NCI-H1092 (cell line): ENCODE results near the gene PUM2.

ENCODE experiments used
- DNase-seq: peaks from one replicate; lab custom pipeline; 2025; lab: John Stamatoyannopoulos, UW

The PUM2 gene

DNA sequence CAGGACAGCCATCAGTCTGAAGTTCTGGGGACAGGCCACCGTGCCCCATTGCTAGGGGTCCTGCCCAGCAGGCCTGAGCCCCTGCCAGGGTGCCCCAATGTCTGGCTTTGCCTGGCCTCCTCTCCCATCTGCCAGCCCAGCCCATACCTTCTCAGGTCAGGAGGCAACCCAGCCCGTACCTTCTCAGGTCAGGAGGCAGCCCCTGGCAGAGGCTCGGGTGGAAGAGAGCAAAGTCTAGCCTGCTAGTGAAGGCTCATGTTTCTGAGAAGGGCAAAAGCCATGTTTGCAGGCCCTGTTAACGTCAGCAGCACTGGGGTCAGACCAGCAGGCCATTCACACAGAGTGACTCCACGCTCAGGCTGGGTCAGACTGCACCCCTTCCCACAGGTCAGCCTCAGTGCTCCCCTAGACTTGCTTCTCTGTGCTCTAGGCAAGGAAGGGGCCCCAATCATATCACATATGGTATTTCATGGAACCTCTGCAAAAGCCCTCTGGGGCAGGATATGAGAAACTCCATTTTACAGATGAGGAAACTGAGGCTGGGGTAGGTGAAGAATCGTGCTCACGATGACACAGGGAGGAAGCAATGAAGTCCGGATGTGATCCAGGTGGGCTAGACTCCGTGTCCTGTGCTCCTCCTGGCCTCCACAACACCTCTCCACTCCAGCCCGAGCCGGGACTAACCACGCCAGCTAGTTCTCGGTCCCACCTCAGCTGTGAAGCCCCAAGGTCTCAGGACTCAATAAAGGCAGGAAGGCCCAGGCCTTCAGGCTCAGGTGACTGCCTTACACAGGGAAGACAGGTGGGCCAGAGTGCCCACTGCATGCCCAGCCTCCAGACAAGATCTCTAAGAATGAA lies 135.2 kb downstream of the PUM2 start:
- no peak for DNase-seq

DNA sequence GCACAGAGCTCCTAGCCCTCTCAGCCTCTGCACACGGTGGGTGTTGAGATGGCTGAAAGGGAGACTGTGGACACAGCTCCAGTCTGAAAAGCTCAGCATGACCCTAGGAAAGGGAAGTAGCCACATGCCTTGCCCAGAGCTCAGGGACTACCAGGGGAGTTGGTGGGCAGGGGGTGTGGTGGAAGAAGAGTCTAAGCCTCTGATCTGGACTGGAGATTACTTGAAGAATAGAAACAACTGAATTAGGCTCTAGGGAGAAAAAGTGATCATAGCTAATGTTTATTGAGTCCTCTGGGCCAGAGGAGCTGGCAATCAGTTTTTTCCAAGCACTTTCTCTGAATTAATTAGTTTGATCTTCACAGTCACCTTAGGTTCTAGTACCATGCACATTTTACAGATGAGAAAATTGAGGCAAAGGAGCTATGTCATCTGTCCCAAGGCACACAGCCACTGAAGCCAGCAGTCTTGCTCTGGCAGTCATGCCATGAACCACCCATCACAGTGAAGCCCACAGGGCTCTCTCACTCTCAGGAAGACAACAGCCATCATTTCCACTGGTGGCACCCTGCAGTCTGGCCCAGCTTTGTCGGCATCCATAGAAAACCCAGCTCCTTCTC lies 136.0 kb downstream of the PUM2 start:
- no peak for DNase-seq

GRCh38 chr2:20213651-20214565 lies 136.7 kb downstream of the PUM2 start:
- peak; percentile 6 for DNase-seq

DNA sequence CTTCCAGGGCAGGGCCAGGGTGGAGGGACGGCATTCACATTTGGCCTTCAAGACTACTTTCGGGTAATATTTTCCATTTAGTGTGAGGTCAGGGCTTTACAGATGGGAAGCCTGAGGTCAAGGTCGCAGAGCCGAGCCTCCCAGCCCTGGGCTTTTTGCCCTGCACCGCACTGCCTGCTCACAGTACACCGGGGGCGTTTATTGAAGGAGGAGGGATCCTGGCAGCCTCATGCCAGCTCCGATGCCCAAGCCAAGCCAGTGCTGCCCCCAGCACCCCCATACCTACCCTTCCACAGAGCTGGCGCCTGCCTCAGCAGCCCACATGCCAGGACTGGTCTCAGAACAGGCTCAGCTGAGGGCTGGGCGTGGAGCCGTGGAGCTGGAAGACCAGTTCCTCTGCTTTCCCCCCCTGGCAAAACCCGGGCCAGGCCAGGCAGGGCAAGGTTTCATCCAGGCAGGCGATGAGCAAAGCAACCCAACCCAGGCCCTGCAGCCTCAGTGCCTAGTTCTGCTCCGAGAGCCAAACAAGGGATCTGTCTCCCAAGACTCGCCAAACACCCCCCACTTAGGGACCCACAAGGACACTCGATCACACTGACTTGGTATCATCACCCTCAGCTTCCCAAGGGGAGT lies 137.7 kb downstream of the PUM2 start:
- DNase-seq: no peak

DNA sequence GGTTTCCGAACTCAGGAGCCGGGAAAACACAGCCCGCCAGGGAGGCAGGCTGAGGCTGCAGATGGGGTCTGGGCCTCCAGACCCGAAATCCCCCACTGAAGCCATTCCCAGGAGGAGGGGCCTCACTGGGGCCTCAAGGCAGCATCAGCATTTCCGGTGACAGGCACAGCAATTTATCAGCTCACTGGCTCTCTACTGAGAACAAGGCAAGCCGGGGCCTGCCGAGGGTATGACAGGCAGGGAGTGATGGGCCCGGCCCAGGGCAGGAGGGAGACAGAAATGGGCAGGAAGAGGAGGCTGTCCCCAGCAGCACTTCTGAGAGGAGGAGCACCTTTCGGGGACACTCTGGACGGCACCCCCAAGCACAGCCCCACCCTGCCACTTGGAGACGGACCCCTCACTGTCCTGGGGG lies 138.2 kb downstream of the PUM2 start:
- no peak for DNase-seq

DNA sequence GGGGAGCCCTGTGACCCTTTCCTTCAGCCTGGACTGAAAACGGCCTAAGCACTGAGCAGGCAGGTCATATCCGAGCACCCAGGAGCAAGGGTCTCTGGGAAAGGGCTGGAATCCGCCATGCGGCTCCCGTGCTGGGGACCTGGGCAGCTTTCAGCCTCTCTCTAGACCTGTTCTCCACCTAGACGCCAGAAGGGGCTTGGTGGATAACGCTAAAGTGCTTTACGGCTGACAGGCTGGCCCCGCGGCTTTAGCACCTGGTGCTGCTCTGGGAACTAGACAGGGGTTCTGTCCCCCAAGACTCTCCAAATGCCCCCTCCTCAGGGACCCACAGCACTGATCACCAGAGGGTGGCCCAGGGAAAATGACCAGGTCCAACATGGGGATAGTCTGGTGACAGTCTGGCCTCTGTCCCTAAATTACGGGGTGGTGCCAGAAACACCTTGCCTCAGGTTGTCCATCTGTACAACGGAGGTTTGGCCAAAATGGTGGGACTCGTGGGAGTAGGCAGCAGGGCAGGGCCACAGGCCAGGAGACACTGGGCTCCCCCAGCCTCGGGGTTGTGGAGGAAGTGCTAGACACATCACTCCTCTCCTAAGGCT lies 138.7 kb downstream of the PUM2 start:
- no peak for DNase-seq

- DNase-seq: no peak
These were observed 139.2 kb downstream of the PUM2 start for GRCh38 chr2:20211420-20211819.

GRCh38 chr2:20210462-20210861 lies 140.2 kb downstream of the PUM2 start:
- no peak for DNase-seq

DNA sequence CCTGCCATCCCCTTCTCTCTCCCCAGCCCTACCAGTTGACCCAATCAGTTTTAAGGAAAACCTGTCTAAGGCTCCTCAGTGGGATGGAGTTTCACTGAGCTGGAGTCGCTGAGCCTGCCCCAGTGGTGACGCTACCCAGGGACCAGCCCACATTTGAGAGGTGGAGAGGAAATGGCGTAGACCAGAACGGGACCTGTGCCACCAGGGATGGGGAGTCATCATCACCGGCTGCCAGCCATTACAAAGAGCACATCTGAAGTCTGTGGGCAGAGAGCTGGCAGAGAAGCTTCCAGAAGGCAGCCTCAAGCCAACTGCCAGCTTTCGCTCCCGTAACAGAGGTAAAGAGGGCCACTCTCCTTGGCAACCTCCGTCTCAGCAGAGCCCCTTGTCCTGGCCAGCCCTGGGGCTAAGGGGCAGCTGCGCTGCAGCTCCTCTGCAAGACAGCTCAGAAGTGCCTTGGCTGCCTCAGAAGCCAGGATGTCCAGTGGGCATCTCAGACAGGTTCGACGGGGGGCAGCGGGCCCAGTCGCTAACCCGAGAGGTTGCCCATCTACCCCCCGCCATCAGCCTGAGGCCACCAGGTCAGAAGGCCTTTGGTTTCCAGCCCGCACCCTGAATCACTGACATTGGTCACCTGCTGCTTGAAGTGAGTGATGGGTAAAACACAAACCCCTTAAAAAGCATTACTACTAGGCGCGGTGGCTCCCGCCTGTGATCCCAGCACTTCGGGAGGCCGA lies 141.1 kb downstream of the PUM2 start:
- no peak for DNase-seq

DNA sequence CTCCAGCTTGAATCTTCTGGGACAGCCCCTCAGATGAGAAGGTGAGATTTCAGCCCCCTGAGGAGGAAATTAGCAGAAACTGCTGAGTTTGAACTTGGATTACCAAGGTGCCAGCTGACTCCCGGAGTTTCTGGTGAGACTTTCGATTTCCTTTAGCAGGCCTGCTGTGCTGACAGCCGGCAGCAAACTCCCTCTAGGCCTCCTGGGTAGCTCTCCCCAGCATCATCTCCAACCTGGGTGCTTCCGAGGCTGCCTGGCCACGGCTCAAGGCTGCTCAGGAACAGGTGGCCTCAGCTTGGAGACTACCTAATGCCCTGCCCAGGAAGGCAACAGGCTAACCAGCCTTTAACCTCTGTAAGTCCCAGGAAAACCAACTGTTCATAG lies 142.2 kb downstream of the PUM2 start:
- no peak for DNase-seq

DNA sequence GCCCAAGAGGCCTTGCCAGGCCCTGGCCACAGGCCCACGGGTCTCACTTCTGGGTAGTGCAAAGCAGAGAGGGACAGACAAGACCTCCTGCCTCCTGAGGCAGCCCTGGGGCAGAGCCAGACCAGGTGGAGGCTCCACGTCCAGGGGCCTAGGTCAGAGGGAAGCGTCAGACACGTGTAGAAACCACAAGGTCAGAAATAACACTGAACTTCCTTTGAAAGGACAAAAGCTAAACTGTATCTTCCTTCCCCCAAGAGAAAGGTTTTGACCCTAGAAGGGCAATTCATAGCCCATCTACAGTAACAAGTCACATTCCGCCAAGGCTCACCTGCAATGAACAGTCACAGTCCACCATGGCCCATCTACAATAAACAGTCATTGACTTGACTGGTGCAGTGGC lies 143.6 kb downstream of the PUM2 start:
- DNase-seq: no peak

DNA sequence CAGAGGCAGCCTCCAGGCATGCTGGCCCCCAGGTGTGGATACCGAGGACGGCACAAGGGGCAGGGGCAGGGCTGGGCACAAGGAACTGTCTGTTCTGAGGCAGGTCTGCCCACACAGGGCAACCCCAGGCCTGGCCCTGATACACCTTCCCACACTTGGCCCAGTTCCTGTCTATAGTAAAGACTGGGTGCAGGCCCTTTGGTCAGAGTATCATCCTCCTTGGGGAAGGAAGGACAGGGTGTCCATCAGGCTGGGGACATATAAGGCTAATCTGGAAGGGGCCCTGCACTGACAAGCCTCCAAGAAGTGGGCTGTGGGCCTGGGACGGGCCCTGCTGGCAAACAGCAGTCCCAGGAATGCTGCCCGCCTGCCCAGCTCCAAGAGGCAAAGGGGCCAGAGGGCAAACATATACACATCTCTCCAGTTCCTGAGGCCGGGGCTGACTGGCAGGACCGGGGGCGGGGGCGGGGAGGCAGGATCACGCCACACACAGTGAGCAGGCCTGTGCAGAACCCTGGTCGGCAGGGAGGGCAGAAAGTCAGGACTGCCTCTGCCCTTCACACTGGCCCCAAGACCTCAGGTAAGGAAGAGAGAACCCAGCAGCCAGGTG lies 144.6 kb downstream of the PUM2 start:
- no peak for DNase-seq

GRCh38 chr2:20205069-20205468 lies 145.6 kb downstream of the PUM2 start:
- DNase-seq: no peak

DNA sequence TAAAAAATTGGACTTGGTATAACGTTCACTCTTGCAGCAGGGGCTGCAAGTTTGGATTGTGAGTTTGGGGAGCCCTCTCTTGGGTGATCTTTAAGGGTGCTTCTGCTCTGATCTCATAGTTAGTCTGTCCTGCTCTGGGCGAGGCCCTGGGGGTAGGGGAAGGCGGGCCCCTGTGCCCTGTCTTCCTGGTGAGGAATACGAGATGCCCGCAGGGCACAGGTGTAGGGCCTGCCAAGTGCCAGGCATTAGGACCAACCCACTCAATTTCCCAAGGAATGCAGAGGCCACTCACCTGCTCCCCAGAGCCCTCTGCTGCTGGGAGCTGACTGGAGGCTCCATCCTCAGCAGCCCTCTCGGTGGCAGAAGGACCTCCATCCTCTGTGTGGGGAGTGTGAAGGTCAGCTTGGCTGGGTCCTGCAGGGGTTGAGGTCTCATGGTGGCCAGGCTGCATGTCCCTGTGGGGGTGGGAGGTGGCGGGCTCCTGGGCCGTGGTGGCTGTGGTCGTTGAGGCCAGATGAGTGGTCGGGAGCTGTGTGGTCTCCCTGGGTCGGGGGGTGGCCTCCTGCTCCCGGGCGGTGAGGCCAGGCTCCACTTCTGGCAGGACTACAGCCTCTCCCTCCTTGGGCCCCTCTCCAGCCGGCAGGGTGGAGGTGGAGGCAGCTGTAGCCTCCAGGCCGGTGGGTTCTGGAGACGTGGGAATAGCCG lies 147.0 kb downstream of the PUM2 start:
- DNase-seq: no peak

GRCh38 chr2:20203072-20203471 lies 147.6 kb downstream of the PUM2 start:
- DNase-seq: no peak

GRCh38 chr2:20201671-20202070 lies 149.0 kb downstream of the PUM2 start:
- no peak for DNase-seq

DNA sequence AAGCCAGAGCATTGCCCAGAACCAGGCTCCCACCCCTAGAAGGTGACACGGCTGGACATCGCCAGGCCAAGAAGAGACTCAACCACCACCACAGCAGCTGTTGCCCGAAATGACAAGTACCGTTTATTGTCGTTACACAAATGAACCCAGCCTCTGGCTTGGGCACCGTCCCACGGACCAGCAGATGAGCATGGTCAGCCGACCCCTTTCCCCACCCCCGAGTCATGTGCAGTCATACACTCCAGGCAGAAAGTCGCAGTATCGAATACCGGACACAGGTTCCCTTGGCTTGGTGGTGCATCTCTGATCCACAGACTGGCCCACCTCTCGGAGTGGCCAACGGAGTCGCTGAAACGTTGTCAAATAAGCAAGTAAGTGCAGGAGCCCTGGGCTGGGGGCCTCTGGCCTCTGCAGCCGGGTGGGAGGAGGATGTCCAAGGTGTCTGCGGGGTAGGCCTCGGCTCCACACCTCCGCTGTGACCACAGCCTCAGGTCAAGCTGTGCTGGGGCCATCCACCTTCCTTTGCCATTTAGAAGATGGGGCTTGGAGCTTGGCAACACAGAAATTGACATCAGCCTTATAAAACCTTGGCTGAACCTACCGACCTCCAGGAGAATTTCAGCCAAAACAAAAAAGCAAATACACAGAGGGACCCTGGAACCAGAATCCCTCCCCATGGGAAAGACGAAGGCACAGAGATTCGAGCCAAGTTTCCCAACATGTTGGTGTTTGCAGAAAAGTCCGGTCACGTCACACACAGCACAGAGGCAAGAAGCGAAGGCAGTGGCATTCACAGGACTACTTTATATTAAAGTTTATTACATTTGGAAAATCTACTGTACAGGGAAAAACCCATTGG lies 149.7 kb downstream of the PUM2 start:
- no peak for DNase-seq

DNA sequence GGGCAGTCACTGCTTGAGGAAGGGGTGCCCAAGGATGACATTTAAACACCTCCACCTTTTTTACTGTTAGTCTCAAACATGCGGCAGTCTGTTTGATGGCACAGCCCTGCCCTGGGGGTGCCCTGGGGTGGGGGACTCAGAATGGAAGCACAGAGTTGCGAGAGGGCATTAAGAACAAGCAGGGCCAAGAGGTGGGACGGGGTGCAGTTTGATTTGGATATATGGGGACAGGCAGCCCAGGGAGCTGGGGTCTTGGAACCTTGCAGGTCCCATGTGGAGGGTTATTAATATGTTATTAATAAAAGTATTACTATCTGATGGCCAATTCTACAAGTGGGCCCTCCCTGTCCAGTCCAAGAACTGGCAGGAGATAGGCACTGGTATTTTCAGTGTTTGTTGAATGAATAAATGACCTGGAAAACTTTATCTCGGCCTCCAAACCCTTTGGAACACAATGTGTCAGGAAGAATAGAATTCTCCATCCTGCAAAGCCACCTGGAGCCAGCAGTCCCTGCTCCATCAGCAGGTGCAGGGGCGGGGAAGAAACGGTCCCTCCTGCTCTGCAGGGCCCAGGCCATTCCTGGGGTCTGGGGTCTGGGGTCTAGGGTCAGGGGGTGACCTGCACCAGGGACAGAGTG lies 150.9 kb downstream of the PUM2 start:
- no peak for DNase-seq
